Measurements from ENCODE around the gene SUPT3H.

GRCh38 chr6:45084257-45084656 is 293.5 kb downstream of the SUPT3H start:
- no peak for TF ChIP-seq GATA3 (IDR thresholded peaks at IDR 0.05; ENCODE audit: low read depth, low read length)
- no peak for TF ChIP-seq GATA2 (IDR thresholded peaks at IDR 0.05; ENCODE audit: low read depth, low read length)
